Fibroblast of skin of abdomen (primary cell): ENCODE data around the gene RAB27B.

ENCODE experiments used
- DNase-seq: peaks from one replicate; pipeline ENCODE4 v3.0.0-alpha.2; 2013

RAB27B gene

GRCh38 chr18:54871231-54871630, 43.0 kb downstream of the RAB27B start:
- no peak for DNase-seq

DNA sequence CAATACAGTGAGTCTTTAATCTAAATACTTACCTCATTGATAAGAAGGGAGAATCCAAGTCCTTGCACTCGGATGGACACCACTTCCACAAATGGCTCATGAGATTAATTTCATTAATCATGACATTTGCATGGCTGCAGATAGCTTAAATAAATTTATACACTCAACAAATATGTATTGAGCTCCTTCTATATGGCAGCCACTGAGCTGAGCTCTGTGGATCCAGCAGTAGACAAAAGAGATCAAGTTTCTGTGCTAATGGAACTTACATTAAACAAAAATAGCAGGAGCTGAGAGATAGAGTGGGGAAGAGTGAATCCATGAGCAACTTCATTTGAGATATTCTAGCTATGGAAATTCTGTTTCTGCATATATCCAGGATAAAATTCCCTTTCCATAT, 44.4 kb downstream of the RAB27B start:
- no peak for DNase-seq

DNA sequence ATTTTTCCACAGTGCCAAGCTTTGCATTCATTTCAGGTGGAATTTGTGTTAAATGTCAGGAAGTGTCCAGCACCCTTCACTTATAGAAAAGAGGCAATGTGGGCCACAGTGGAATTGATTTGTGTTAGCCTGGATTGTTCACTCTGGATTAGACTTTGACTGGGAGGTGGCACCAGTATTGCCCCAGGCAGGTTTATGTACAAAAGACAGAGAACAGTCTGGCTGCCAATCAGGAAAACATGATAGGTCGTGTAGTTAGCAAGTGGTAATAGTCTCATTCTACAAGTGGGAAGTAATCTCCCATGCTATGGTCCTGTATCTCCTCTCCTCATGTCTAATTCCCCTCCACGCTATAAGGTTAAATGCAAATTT, 45.6 kb downstream of the RAB27B start:
- DNase-seq, result no peak

DNA sequence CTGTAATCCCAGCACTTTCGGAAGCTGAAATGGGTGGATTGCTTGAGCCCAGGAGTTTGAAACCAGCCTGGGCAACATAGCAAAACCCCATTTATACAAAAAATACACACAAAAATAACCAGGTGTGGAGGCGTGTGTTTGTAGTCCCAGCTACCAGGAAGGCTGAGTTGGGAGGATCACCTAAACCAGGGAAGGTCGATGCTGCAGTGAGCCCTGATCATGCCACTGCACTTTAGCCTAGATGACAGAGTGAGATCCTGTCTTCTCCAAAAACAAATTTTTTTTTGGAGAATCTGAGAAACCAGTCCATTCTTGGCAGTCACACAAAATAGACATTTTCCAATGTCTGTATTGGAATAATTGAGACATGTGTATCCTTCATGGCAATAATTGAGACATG, 46.8 kb downstream of the RAB27B start:
- DNase-seq, result no peak

DNA sequence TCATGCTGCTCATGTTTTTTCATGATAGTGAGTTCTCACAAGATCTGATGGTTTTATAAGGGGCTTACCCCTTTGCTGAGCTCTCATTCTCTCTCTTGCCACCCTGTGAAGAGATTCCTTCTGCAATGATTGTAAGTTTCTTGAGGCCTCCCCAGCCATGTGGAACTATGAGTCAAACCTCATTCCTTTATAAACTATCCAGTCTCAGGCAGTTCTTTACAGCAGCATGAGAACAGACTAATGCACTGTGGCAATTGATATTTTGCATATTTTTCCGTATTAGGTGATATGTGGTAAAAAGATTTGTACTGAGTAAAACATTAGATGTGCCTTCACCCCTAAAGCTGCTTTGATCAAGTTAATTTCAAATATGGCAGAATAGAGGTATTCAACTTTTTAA, 48.8 kb downstream of the RAB27B start:
- peak; percentile 37 for DNase-seq

DNA sequence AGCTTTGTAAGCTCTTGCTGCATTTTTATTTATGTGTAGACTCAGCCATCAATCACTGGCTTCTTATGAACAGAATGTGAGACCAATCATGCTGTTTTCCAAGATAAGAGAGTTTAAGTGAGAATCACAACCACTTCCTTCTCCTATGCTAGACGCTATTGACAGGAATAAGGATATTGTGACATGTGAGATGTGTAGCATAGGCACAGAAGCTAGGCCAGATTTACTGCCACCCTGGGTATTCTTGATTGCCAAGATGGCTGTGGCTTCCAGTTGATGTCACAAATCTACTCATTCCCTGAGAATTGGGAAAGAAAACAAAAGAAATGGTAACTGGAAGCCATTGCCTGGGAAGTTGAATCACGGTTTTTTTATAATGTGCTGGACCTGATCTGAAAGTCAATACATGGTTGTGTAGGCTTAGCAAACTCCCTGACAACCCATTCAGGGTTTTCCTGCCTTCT, 49.9 kb downstream of the RAB27B start:
- DNase-seq, result peak; percentile 24

DNA sequence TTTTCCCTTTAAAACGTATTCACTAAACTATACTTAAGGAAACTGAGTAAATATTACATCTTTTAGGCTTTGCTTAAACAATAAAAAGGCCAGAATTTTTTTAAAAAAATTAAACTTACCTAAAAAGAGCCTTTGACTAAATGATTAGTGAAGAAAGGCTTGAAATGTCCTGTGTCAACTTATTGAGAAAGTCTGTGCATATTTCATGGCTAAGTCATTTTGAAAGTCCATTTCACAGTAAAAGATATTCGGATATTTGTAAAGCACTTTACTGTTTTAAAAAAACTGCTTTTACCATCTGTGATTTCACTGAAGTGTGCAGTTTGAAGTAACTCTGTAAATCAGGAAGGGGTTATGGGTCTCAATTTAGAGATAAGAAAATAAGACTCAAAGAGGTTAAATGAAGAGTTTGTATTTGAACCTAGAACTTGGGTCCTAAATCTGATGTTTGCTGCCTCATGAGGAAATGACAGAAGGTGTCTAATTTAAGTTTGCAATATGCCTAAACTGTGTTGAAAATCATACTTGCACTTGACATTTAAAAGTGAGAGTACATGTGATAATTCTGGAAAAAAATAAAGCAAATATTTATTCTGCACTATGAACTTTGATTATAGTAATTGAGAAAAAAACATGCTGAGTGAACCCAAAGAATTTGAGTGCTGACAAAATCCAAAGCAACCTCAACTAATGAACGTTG, 50.5 kb downstream of the RAB27B start:
- DNase-seq, result no peak

DNA sequence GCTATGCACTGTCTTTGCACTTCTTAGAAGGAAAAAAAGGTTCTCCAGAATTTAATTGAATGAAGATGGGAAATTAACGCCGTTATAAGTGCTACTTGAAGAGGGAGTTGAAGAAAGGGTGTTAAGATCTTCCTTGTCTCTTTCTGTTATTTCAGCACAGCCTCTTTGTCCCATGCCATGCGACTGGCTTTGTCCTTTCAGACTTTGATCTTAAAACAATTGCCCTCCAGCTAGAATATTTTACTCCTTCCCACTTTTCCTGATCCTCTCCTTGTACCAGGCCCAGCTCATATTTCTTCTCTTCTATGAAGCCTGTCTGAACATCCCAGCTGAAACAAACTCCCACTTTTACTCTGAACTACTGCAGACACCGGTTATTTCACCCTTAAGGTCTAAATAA, 51.4 kb downstream of the RAB27B start:
- no peak for DNase-seq

DNA sequence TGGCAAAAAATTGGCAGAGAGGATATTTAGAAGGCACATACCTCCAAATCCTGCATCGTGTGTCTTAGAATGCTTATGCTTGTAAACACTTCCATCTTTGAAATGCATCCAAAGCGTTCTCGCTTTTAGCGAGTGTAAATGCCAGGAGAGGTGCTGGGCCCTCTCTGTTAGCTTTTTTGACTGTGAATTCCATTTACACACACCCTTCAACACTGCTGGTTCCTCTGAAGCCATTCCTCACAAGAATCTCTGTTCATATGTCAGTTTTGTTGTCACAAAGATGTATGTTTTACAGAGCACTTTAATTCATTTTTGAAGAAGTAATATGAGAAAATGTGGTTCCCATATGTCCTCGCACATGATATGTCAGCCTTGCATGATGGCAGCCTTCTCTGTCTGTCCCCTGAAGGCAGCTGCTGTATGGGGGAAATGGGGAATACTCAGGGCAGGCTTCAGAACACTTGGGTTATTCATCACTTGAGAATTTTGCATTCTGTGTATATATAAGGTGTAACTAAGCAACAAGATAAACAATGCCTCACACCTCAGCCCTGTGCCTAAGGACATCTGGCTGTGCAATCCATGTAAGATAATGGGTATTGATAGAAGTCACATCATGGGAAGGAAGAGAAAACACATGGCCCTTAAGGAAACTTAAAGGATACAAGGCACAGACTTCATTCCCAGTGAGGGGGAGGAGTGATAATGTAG, 52.3 kb downstream of the RAB27B start:
- DNase-seq, result peak; percentile 68

DNA sequence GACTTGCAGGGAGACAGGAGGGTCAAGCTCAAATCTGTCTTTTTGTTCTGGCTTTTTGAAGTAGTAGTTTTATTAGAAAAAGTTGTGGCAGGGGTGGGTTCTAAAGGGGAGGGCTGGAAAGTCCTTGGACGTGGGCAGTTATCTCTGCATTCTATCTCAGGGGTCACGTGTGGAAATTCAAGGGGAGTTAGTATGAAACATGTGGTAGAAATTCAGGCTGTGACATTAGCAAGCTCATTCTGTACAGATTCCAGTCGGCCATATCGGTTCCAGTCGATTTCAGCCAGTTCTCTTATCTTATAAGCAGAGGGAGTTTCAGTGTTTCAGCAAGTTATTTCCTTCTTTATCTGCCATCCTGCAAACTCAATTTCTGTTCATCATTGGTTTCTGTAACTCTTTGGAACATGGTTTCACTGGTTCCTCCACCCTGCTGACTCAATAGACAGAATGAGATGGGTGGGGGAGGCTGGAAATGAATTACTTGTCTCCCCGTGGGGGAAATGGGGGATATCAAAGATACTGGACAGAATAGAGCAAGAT, 53.0 kb downstream of the RAB27B start:
- no peak for DNase-seq

DNA sequence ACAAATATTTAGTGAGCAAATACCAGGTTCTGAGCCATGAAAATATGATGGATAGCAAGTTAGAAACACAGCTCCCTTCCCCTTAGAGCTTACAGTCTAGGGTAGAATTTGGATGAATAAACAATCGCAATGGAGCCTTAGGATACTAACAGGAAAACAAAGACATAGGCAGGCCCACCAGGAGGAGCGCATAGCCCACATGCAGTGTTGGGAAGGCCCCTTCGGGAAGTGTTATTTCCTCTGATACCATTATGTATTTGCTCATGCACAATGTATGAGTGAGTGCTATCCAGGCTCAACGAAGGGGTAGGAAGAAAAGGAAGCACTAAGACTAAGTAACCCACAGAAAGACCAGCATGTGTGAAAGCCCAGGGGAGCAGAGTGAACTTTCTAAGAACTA, 54.0 kb downstream of the RAB27B start:
- no peak for DNase-seq

DNA sequence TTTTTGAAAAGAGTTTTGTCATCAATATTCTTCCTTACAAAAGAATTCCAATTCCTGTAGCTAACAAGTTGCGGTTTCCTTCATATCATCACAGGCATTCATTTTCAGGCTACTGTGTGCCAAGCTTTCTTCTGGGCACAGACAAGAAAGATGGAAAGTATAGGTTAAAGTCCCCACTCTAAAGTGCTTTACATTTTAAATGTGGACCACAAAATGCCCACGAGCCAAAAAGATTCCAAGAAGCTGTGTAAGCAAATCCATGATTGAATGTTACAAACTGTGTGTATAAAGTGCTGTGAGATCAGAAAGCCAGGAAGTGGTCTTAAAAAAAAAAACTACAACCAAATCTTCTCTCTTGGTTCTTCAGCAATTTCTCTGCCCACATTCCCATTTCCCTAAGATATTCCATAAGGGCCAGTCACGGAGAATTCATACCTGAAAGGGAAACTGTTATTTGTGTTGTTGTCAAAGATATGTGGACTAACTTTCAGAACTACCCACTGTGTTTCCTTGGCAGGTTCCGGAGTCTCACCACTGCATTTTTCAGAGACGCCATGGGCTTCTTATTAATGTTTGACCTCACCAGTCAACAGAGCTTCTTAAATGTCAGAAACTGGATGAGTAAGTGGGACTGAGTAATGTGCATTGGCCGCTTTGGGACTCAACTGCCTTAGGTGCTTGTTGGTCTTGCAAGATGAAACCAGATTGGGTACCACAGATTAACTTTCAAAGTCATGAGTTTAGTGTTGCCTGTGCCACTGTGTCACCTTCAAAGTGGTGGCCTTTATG, 55.7 kb downstream of the RAB27B start:
- peak; percentile 19 for DNase-seq

DNA sequence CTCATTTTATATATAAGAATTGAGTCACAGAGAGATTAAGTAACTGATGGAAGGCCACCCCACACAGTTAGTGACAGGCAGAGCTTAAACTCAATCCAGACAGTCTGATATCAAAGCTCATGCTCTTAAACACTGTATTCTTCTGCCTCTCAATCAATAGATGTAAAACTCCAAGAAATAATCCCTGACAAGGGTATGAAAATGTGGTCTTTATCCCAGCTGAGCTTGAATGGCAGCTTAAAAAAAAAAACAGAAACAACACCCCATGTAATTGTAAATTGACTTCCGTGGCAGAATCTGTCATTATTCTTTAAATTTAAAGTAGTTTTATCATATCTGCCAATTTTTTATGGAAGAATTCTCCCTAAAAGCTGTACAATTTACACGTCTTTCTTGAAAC, 60.1 kb downstream of the RAB27B start:
- no peak for DNase-seq

GRCh38 chr18:54888933-54889332, 60.7 kb downstream of the RAB27B start:
- peak; percentile 65 for DNase-seq

DNA sequence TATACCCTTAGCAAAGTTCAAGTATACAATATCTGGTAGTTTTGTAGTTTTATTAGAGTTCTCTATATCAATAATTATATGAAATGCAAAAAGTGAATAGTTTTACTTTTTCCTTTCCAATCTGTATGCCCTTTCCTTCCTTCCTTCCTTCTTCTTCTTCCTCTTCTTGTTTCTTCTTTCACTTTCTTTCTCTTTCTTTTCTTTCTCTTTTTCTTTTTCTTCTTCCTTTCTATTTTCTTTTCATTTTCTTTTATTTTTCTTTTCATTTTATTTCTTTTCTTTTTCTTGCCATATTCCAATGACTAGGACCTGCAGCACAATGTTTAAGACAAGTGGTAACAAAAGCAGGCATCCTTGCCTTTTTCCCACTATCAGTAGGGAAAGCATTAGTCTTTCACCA, 71.2 kb downstream of the RAB27B start:
- no peak for DNase-seq

- DNase-seq, result no peak
Observed at GRCh38 chr18:54900290-54900689, 72.0 kb downstream of the RAB27B start.

DNA sequence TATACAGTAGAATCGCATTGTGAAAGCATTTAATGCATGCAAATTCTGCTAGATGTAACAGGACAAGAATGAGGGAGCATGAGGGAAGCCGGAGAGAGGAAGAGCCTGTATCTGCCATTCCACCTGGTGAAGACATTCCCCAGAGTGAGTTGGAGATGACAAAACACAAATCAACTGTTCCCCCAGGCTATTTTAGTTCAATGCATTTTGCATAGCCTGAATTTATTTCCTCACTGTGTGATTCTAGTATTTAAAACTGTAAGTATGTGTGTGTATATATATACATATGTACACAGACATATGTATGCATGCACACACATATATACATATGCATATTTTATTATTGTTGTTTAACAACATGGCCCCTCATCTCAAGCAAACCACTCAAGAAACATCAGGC, 76.3 kb downstream of the RAB27B start:
- DNase-seq, result no peak

DNA sequence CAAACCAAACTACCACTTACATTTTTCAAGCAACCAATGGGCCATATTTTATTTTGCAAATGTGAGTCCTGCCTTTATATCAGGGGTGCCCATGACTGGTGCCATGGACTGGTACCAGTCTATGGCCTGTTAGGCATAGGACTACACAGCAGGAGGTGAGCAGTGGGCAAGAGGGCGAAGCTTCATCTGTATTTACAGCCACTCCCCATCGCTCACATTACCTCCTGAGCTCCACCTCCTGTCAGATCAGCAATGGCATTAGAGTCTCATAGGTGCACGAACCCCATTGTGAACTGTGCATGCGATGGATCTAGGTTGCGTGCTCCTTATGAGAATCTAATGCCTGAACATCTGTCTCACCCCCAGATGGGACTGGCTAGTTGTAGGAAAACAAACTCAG, 77.4 kb downstream of the RAB27B start:
- no peak for DNase-seq

DNA sequence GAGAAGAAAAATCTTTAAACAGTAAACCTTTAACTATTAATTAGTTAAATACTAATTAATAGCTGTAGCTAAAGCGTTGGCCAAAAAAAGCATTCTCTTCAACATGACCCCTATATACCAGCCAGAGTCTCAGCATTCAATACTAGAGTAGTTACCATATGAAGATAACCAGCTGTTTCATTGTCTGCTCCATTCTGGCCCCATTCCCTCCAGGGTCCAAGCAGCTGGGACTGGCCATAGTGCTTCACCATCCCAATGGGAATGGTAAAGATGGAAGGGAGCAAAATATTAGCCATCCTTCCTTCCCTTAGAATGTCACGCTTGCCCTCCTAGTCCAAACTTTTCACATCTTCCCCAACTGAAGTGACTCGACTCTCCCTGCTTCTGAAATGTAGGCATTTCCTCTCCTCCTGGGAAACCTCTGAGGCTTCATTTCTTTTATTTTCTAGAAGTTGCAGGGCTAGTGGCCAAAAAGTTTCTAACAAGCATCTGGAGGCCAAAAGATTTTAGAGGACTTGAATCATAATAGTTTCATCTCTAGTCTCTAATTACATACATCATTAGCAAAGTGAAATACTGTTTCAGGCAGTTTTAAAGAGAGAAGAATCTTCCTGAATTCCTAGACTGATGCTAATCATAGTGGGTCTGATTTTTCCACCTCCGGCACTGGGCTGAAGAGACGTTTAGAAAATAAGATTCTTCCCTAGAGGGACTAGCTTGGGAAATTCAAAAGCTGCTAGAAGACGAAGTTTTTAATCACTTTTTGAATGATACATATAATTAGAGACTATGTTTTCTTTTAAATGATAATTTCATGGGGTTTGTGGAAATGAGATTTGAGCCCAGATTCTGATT, 78.3 kb downstream of the RAB27B start:
- DNase-seq, result peak; percentile 79

GRCh38 chr18:54909538-54909937, 81.3 kb downstream of the RAB27B start:
- no peak for DNase-seq

DNA sequence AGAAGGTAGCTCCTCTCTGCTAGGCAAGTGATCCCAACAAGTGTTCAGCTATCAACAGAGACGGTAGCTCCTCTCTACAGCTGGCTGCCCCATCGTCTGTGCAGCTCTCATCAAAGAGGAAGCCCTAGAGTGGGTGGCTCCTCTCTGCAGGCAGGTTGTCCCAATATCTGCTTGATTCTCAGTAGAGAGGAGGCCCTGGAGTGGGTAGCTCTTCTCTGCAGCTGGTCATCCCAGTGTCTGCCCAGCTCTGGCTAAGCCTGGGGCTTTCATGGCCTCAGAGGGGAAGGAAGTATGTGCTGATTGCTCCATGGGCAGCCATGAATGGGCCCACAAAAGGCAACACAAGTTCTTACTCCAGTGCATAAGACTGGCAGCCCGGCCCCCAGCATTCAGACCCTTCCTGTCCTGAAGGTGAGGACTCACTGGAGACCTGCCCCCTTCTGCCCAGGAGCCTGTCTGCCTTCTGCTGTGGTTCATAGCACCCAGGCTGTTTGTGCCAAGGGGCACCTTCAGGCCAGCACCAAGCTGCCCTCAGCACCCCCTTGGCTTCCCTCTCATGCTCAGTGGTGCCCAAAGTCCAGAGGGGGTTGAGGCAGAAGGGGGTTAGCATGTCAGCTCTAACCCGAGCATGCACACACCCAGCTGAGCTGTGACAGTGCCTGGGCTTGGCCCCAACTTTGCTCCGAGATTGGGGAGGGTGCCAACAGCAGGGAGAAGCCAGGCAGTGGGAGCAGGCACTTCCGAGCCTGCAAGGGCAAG, 82.1 kb downstream of the RAB27B start:
- no peak for DNase-seq

DNA sequence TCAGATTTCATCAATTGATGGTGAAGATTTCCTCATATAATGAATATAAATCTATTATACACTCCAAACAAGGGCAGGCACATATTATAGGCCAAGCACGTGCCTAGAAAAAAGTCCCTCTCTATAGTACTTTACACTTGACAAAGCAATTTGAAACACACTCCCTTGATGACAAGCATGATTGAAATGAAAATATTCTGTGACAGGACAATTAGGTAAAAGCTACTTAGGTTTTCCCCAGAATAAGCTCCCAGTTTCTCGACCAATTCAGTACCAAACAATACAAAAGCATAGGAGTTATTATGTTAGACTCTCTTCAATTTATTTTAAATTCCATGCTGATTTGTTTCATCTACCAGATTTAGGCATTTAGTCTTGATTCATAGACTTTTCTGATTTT, 83.3 kb downstream of the RAB27B start:
- DNase-seq, result no peak
